Measurements from ENCODE around the gene PAQR4. TPM values are rescaled to one million over a fixed set of nuclear protein-coding genes. Genes with fewer than 3 reads are reported as not detected.

The PAQR4 gene
- total and polyA plus RNA-seq, 4 experiments from 2014 or later: 0.77 to 1.7 (median 1.1) TPM

GRCh38 chr16:3004319-3004718 is 35.2 kb downstream of the PAQR4 start:
- Mint-ChIP-seq H3K4me3 (no peak overlapping the region), H3K4me1 (peaks cover 13 to 31% (median 22%) of the 10 kb centered on the region in 4 donors), H3K9me3 (no peaks in the 10 kb centered on the region), H3K27ac (no peak overlapping the region), H3K27me3 (peaks cover 2% of the 10 kb centered on the region in 2 donors), H3K36me3 (no peaks in the 10 kb centered on the region)
- CTCF ChIA-PET (ENCODE audit: partially characterized antibody): interaction anchor here (0.7 to 14.2 kb wide), 18 partner anchors 8 to 504 kb away, joined by 3 to 444 read pairs (median 4); partner anchors contain the start of genes CLDN6, CLDN9, HCFC1R1 and IL32
- Histone ChIP-seq H3K4me3 (ENCODE audit: low read length in 2 of 2) (no peak overlapping the region), H3K27ac (ENCODE audit: low read depth, low read length) (no peak overlapping the region), H3K9me3 (ENCODE audit: control insufficient read depth in 1 of 2, low read length in 2 of 2) (no peaks in the 10 kb centered on the region), H3K36me3 (ENCODE audit: insufficient read depth, low read length) (no peaks in the 10 kb centered on the region), H3K27me3 (ENCODE audit: insufficient read depth, low read length) (no peaks in the 10 kb centered on the region), H3K4me1 (ENCODE audit: insufficient read depth, low read length) (peaks cover 27% of the 10 kb centered on the region)
- DNase-seq: no peak
- POLR2A ChIA-PET (ENCODE audit: partially characterized antibody): interaction anchor here (0.8 to 7.6 kb wide), 9 partner anchors 8 to 146 kb away, joined by 3 to 89 read pairs (median 5); partner anchors contain the start of genes FLYWCH1, HCFC1R1, THOC6 and TNFRSF12A
- intact Hi-C loops (cut with micrococcal nuclease): no loop called here

- peak overlapping the region; percentile 46 to 85 (median 60) for H3K4me3 Mint-ChIP-seq
- H3K27me3 ChIP-seq (ENCODE audit: insufficient read depth, low read length): no peaks in the 10 kb centered on the region
- no peak overlapping the region for H3K4me3 ChIP-seq (ENCODE audit: low read length in 2 of 2)
- no peak overlapping the region for H3K27ac ChIP-seq (ENCODE audit: low read depth, low read length)
- ChIA-PET CTCF (ENCODE audit: partially characterized antibody) (interaction anchor here (0.8 to 14.2 kb wide), 6 partner anchors 9 to 125 kb away, joined by 3 to 444 read pairs (median 3); partner anchors contain the start of genes CLDN6, HCFC1R1, THOC6 and TNFRSF12A), POLR2A (ENCODE audit: partially characterized antibody) (interaction anchor here (0.8 to 7.6 kb wide), 4 partner anchors 17 to 25 kb away, joined by 4 to 89 read pairs (median 18); partner anchors contain the start of genes HCFC1R1, THOC6 and TNFRSF12A)
- intact Hi-C loops (cut with micrococcal nuclease): no loop called here
- no peaks in the 10 kb centered on the region for H3K36me3 ChIP-seq (ENCODE audit: insufficient read depth, low read length)
- H3K36me3 Mint-ChIP-seq: no peaks in the 10 kb centered on the region
- H3K4me1 Mint-ChIP-seq: peaks cover 13 to 31% (median 22%) of the 10 kb centered on the region in 4 donors
- no peaks in the 10 kb centered on the region for H3K9me3 ChIP-seq (ENCODE audit: control insufficient read depth in 1 of 2, low read length in 2 of 2)
- H3K27ac Mint-ChIP-seq: peak overlapping the region in 2 of 7 donors; percentile 6 to 35
- DNase-seq: no peak
- H3K27me3 Mint-ChIP-seq: peaks cover 2% of the 10 kb centered on the region in 2 donors
- peaks cover 27% of the 10 kb centered on the region for H3K4me1 ChIP-seq (ENCODE audit: insufficient read depth, low read length)
- no peaks in the 10 kb centered on the region for H3K9me3 Mint-ChIP-seq
Measured at GRCh38 chr16:3004781-3005284, 35.7 kb downstream of the PAQR4 start.

DNA sequence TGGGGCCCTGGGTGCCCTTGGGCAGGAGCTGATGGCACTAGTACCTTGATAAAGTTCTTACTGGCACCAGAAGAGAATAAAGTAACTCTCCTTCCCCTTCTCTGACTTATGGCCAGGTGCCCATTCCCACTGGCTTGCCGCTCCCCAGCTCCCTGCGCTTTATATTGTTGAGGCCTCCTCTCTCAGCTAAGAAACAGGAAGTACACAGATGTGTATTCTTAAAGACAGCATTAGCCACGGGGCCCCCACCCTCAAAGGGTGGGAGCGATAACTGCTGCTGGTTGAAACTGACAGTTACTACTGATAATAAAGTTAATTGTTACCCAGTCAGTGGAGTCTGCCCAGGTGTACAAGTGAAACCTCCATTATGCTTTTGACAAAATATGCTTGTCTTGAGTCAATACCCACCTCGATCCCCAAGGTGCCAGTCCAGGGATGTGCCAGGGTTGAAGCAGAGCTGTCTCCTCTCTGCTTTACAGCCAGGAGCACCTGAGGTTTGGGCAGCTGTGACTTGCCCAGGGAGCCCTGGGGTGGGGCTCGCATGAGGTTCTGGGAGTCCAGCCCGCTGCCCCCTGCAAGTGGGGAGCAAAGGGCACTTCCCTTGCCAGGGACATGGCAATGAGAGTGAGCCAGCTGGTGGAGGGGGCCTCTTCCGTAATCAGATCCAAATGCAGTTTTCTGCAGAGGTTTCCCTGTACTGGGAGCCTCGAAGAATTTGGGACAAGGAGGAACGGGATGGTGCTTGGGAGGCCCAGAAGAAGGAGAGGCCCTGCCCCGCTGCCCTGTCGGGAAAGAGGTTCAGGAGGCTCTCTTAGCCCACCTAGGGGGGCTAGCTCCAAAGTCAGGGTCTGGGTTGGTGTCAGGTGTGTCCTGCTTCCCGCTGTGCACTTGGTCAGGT is 38.2 kb downstream of the PAQR4 start:
- peak overlapping the region in 4 of 7 donors; percentile 41 to 81 (median 60) for H3K27ac Mint-ChIP-seq
- no peak for DNase-seq
- Histone ChIP-seq H3K27me3 (ENCODE audit: insufficient read depth, low read length) (no peaks in the 10 kb centered on the region), H3K9me3 (ENCODE audit: control insufficient read depth in 1 of 2, low read length in 2 of 2) (no peaks in the 10 kb centered on the region), H3K4me3 (ENCODE audit: low read length in 2 of 2) (no peak overlapping the region), H3K36me3 (ENCODE audit: insufficient read depth, low read length) (no peaks in the 10 kb centered on the region), H3K27ac (ENCODE audit: low read depth, low read length) (no peak overlapping the region), H3K4me1 (ENCODE audit: insufficient read depth, low read length) (peaks cover 27% of the 10 kb centered on the region)
- H3K27me3 Mint-ChIP-seq: peaks cover 0 to 2% of the 10 kb centered on the region in 2 donors
- no peaks in the 10 kb centered on the region for H3K9me3 Mint-ChIP-seq
- peak overlapping the region; percentile 11 to 89 (median 74) for H3K4me3 Mint-ChIP-seq
- ChIA-PET CTCF (ENCODE audit: partially characterized antibody) (interaction anchor here (0.9 to 14.2 kb wide), 4 partner anchors 8 to 67 kb away, joined by 3 to 444 read pairs (median 4); partner anchors contain the start of genes CLDN6, HCFC1R1, THOC6 and TNFRSF12A), POLR2A (ENCODE audit: partially characterized antibody) (interaction anchor here (0.7 to 7.6 kb wide), 7 partner anchors 14 to 51 kb away, joined by 3 to 89 read pairs (median 4); partner anchors contain the start of genes HCFC1R1, THOC6 and TNFRSF12A)
- peaks cover 13 to 31% (median 22%) of the 10 kb centered on the region in 4 donors for H3K4me1 Mint-ChIP-seq
- intact Hi-C loops (cut with micrococcal nuclease): no loop called here
- H3K36me3 Mint-ChIP-seq: no peaks in the 10 kb centered on the region

GRCh38 chr16:3007957-3008689 is 39.0 kb downstream of the PAQR4 start:
- DNase-seq: peak in 2 of 5 donors; percentile 22 to 36
- H3K27me3 ChIP-seq (ENCODE audit: insufficient read depth, low read length): no peaks in the 10 kb centered on the region
- H3K36me3 Mint-ChIP-seq: no peaks in the 10 kb centered on the region

DNA sequence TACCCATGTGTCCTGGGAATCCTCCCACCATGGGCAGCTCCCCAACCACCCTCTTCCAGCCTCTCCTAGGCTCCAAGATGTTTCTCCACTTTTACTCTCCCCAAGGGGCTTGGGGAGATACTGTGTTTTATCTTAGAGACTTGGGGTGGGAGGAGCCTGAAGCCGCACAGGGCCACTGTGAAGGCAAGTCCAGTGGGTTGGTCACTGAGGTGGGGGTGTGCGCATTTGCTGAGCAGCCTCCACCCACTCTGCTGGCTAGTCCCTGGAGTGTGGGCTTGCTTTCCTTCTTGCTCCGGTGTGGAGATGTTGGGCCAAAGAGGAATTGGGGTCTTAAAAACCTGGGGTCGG is 39.5 kb downstream of the PAQR4 start:
- Histone ChIP-seq H3K36me3 (ENCODE audit: insufficient read depth, low read length) (no peaks in the 10 kb centered on the region), H3K4me1 (ENCODE audit: insufficient read depth, low read length) (peaks cover 27% of the 10 kb centered on the region), H3K9me3 (ENCODE audit: control insufficient read depth in 1 of 2, low read length in 2 of 2) (no peaks in the 10 kb centered on the region), H3K27ac (ENCODE audit: low read depth, low read length) (no peak overlapping the region), H3K4me3 (ENCODE audit: low read length in 2 of 2) (no peak overlapping the region), H3K27me3 (ENCODE audit: insufficient read depth, low read length) (no peaks in the 10 kb centered on the region)
- no peak for DNase-seq
- Mint-ChIP-seq H3K27me3 (peaks cover 0 to 2% of the 10 kb centered on the region in 2 donors), H3K27ac (peak overlapping the region in 1 of 7 donors; percentile 51), H3K4me1 (peaks cover 13 to 30% (median 22%) of the 10 kb centered on the region in 4 donors), H3K36me3 (no peaks in the 10 kb centered on the region), H3K9me3 (no peaks in the 10 kb centered on the region), H3K4me3 (peak overlapping the region in 5 of 8 donors; percentile 24 to 89 (median 74))
- POLR2A ChIA-PET (ENCODE audit: partially characterized antibody): interaction anchor here (1.3 to 7.6 kb wide), 3 partner anchors 13 to 23 kb away, joined by 4 to 89 read pairs (median 8); partner anchors contain the start of genes HCFC1R1, THOC6 and TNFRSF12A
- CTCF ChIA-PET (ENCODE audit: partially characterized antibody): interaction anchor here (0.6 to 14.2 kb wide), 2 partner anchors 18 to 150 kb away, joined by 3 to 444 read pairs; partner anchors contain the start of genes CLDN6, HCFC1R1, THOC6 and TNFRSF12A
- intact Hi-C loops (cut with micrococcal nuclease): no loop called here

More at GRCh38 chr16:3007957-3008689, 39.0 kb downstream of the PAQR4 start:
- Histone ChIP-seq H3K27ac (ENCODE audit: low read depth, low read length) (no peak overlapping the region), H3K36me3 (ENCODE audit: insufficient read depth, low read length) (no peaks in the 10 kb centered on the region), H3K4me1 (ENCODE audit: insufficient read depth, low read length) (peaks cover 27% of the 10 kb centered on the region), H3K4me3 (ENCODE audit: low read length in 2 of 2) (peak overlapping the region in 1 of 2 donors; percentile 26), H3K9me3 (ENCODE audit: control insufficient read depth in 1 of 2, low read length in 2 of 2) (no peaks in the 10 kb centered on the region)
- Mint-ChIP-seq H3K4me3 (peak overlapping the region; percentile 49 to 89 (median 74)), H3K9me3 (no peaks in the 10 kb centered on the region), H3K27me3 (peaks cover 0 to 2% of the 10 kb centered on the region in 2 donors), H3K27ac (peak overlapping the region; percentile 41 to 81 (median 59)), H3K4me1 (peaks cover 13 to 31% (median 22%) of the 10 kb centered on the region in 4 donors)
- POLR2A ChIA-PET (ENCODE audit: partially characterized antibody): interaction anchor here (0.7 to 7.6 kb wide), 7 partner anchors 14 to 51 kb away, joined by 3 to 89 read pairs (median 4); partner anchors contain the start of genes HCFC1R1, THOC6 and TNFRSF12A
- CTCF ChIA-PET (ENCODE audit: partially characterized antibody): interaction anchor here (0.6 to 14.2 kb wide), 4 partner anchors 19 to 150 kb away, joined by 3 to 444 read pairs (median 4); partner anchors contain the start of genes CLDN6, HCFC1R1, THOC6 and TNFRSF12A
- intact Hi-C loops (cut with micrococcal nuclease): no loop called here

GRCh38 chr16:3009568-3010390 is 40.6 kb downstream of the PAQR4 start:
- Mint-ChIP-seq H3K27me3 (no peaks in the 10 kb centered on the region), H3K36me3 (no peaks in the 10 kb centered on the region), H3K9me3 (no peaks in the 10 kb centered on the region), H3K4me1 (peaks cover 13 to 31% (median 22%) of the 10 kb centered on the region in 4 donors), H3K27ac (no peak overlapping the region), H3K4me3 (no peak overlapping the region)
- no peak overlapping the region for H3K27ac ChIP-seq (ENCODE audit: low read depth, low read length)
- no peak for DNase-seq
- ChIA-PET CTCF (ENCODE audit: partially characterized antibody) (interaction anchor here (14.2 kb wide), 1 partner anchor 17 kb away, joined by 444 read pairs; the partner anchor contains the start of genes CLDN6, HCFC1R1, THOC6 and TNFRSF12A), POLR2A (ENCODE audit: partially characterized antibody) (interaction anchor here (0.9 to 7.6 kb wide), 4 partner anchors 12 to 68 kb away, joined by 3 to 89 read pairs (median 6); partner anchors contain the start of genes HCFC1R1, THOC6 and TNFRSF12A)
- H3K27me3 ChIP-seq (ENCODE audit: insufficient read depth, low read length): no peaks in the 10 kb centered on the region
- H3K9me3 ChIP-seq (ENCODE audit: control insufficient read depth in 1 of 2, low read length in 2 of 2): no peaks in the 10 kb centered on the region
- intact Hi-C loops (cut with micrococcal nuclease): no loop called here
- H3K36me3 ChIP-seq (ENCODE audit: insufficient read depth, low read length): no peaks in the 10 kb centered on the region
- peaks cover 26% of the 10 kb centered on the region for H3K4me1 ChIP-seq (ENCODE audit: insufficient read depth, low read length)
- H3K4me3 ChIP-seq (ENCODE audit: low read length in 2 of 2): no peak overlapping the region
